ENCODE measurements around the gene MPV17L. TPM values are rescaled to one million over a fixed set of nuclear protein-coding genes. Genes with fewer than 3 reads are reported as not detected.

MPV17L gene
- total RNA-seq (2022; extraction: Qiagen RNA extraction): 4.7 to 6.3 TPM (median 5.2 TPM) in 5 replicates

DNA sequence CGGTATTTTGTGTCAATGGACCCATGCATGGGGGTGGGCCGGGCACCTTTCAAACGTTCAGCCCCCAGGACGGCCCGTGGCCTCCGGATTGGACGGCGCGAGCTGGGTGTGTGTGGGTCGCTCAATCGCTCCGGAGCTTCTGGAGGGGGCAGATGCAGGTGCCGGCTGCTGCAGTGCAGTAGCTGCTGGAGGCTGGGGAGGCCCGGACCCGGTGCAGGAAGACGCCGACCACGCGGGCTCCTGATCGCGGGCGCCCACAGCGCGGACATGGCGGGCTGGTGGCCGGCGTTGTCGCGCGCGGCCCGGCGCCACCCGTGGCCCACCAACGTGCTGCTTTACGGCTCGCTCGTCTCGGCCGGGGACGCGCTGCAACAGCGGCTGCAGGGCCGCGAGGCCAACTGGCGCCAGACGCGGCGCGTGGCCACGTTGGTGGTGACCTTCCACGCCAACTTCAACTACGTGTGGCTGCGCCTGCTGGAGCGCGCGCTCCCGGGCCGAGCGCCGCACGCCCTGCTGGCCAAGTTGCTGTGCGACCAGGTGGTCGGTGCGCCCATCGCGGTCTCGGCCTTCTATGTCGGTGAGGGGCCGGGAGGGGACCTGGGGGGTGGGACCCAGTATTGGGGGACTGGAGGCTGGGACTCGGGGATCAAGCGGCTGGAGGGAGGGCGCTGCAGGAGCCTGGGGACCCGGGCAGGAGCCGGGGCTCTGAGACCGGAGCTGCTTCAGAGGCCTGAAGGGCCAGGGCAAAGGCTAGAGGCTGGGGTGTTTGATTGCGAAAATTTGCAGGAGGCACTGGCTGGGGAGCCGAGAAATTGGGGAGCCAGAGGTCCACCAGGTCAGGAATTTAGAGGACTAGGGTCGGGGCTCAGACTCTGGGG, at the start of gene MPV17L:
TSS of gene MPV17L (plus strand) at position 124 of the 878 bp plus-strand sequence. CDS start at position 268, 144 bp downstream.

DNA sequence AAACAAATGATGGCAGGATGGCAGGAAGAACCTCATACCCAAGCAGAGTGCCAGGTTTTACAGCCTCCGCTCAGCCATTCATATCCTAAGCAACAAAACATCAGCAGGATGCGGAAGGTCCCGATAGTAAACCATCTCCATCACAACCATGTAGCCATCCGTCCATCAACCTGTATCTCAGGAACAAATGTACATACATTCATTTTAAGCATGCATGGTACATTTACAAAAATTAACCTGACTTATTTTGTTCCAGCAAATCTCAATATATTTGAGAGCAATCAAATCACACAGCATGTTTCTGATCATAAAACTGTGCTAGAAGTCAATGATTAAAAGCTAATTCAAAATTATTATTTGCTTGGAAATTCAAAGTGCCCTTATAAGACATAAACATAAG, 17.4 kb upstream of the MPV17L start, which contains the start of gene NPIPA5:
TSS of gene NPIPA5 (minus strand) at position 101 of the 400 bp plus-strand sequence. CDS start at position 101, 0 bp downstream.

DNA sequence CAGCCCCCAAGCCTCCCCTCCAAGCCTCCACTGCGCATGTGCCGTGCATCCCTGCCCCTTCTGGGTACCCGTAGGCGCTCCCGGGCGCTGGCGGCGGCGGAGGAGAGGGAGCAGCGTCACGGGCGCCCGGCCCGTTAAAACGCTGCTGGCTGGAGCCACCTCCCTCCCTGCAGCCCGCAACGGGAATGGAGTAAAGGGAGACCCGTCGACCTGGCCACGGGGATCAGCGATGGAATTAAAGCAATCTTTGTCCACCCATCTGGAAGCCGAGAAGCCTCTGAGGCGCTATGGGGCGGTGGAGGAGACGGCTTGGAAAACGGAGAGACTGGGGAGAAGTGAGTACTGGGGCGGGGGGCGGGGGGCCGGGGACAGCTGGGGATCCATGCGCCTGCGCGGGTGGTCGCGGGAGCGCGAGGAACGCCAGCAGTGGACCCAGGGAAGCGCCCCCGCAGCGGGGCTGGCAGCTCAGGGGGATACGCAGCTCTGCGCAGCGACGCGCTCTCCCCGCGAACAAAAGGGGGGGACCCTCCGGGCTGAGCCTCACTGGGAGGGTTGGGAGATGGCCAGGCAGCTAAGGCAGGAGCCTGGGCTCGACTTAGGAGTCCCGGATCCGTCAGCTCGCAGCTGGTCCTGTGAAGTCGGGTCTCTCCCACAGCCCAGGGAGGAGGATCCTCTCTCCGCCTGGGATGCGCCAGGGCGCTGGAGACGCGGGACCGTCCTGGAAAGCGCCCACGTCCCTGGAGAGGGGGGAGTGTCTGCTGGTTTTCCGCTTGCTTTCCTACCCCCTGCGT, 39.1 kb downstream of the MPV17L start, which contains the start of gene BMERB1:
TSS of gene BMERB1 (plus strand) at position 164 of the 791 bp plus-strand sequence. CDS start at position 230, 66 bp downstream.

Other genes with a start within 250 kb of the MPV17L start
- 0.81 to 4.5 TPM (median 1.2 TPM) in 5 replicates for gene NPIPA5, start 17.5 kb upstream of the MPV17L start, total RNA-seq (2022; extraction: Qiagen RNA extraction)
- 74.9 to 95.1 TPM (median 79.8 TPM) in 5 replicates for gene BMERB1, start 38.8 kb downstream of the MPV17L start, total RNA-seq (2022; extraction: Qiagen RNA extraction)
- 8.6 to 10.2 TPM (median 9.5 TPM) in 5 replicates for gene MARF1, start 247.4 kb downstream of the MPV17L start, total RNA-seq (2022; extraction: Qiagen RNA extraction)